Prostate gland (tissue), 2 donors: Measurements from ENCODE around the gene TREML1. TPM values are rescaled to one million over a fixed set of nuclear protein-coding genes. Genes with fewer than 3 reads are reported as not detected.

ENCODE experiments used
- DNase-seq: peaks from one replicate; pipeline ENCODE4 v3.0.0-alpha.2; 2019; ENCODE audit warnings: low spot score
- H3K27ac ChIP-seq, 2 donors: fragments of 200-600 bp; sonication (generic); 2 replicates each; pipeline ENCODE4 v1.5.1; 2017 to 2019
- H3K27me3 ChIP-seq: fragments of 200-600 bp; sonication (generic); replicated peaks from 2 replicates; pipeline ENCODE4 v1.5.1; 2019; ENCODE audit not compliant: insufficient read depth
- H3K36me3 ChIP-seq, 2 donors: fragments of 200-600 bp; sonication (generic); 1 replicate in 1 of 2; 2 replicates in 1 of 2; pipeline versions ENCODE4 v1.5.1 to v1.8.1; 2017 to 2019
- H3K4me1 ChIP-seq: fragments of 200-600 bp; sonication (generic); replicated peaks from 2 replicates; pipeline ENCODE4 v1.5.1; 2019
- H3K4me3 ChIP-seq, 2 donors: fragments of 200-600 bp; sonication (generic); 2 replicates each; pipeline ENCODE4 v1.5.1; 2017 to 2019
- H3K9me3 ChIP-seq: fragments of 200-600 bp; sonication (generic); 2 replicates; pipeline ENCODE4 v1.5.1; 2017
- CTCF ChIP-seq, 4 experiments: fragments of 200-600 bp in 2 of 4; fragments of 450-650 bp in 2 of 4; sonication (generic) in 2 of 4; IDR thresholded peaks; 1 replicate in 3 of 4; 2 replicates in 1 of 4; pipeline ENCODE4 v1.5.1; 2016 to 2019; ENCODE audit warnings: antibody characterized with exemption in 4 of 4, mild to moderate bottlenecking in 2 of 4, moderate library complexity in 2 of 4
- POLR2A ChIP-seq: fragments of 450-650 bp; IDR thresholded peaks from one replicate; pipeline ENCODE4 v1.6.1; 2016; ENCODE audit warnings: antibody characterized with exemption, mild to moderate bottlenecking
- POLR2AphosphoS5 ChIP-seq: sonication (generic); formaldehyde crosslinking; IDR thresholded peaks from one replicate; pipeline ENCODE4 v1.6.1; 2017; ENCODE audit warnings: antibody characterized with exemption
- WGBS: methylation state at CpG from one replicate; pipeline ENCODE4 v1.1.5; 2018; 5-methylcytosine and 5-hydroxymethylcytosine counted together
- intact Hi-C: fragments of 100-400 bp; cut with DNase I; formaldehyde crosslinking; loops from one replicate; pipeline ENCODE4 v1.14.2; 2022
- total RNA-seq, 2 donors: library from RNA; depleted of rRNA; stranded (reverse); fragments of >200 nt; gene quantifications; one replicate each; pipeline ENCODE4 v1.1.0, GENCODE V29; 2016

TREML1 gene
- total RNA-seq, 2 donors from 2014 or later = not detected

- no peak overlapping the region for H3K27ac ChIP-seq
- DNase-seq = no peak
- H3K4me3 ChIP-seq = no peak overlapping the region
- no peaks in the 10 kb centered on the region for H3K27me3 ChIP-seq
- H3K36me3 ChIP-seq = no peaks in the 10 kb centered on the region
- no peaks in the 10 kb centered on the region for H3K4me1 ChIP-seq
- WGBS = 88% methylated on average over 1 of the region's 1 CpG
- intact Hi-C loops = no loop called here
- H3K9me3 ChIP-seq = no peaks in the 10 kb centered on the region
- TF ChIP-seq POLR2AphosphoS5 (no peak), CTCF (IDR thresholded peaks at IDR 0.05) (no peak), POLR2A (no peak)
These were observed 45.6 kb upstream of the TREML1 start for GRCh38 chr6:41199552-41200246.

- intact Hi-C loops = no loop called here
These were observed 43.1 kb upstream of the TREML1 start for GRCh38 chr6:41197234-41197633.

GRCh38 chr6:41194386-41194785, 40.2 kb upstream of the TREML1 start:
- intact Hi-C loops = no loop called here
- no peak for DNase-seq

More at GRCh38 chr6:41197234-41197633, 43.1 kb upstream of the TREML1 start:
- Histone ChIP-seq H3K27me3 (no peaks in the 10 kb centered on the region), H3K9me3 (no peaks in the 10 kb centered on the region), H3K4me1 (no peaks in the 10 kb centered on the region), H3K27ac (no peak overlapping the region), H3K36me3 (no peaks in the 10 kb centered on the region), H3K4me3 (no peak overlapping the region)
- 100% methylated on average over 3 of the region's 3 CpGs for WGBS
- no peak for DNase-seq
- TF ChIP-seq POLR2A (no peak), POLR2AphosphoS5 (no peak), CTCF (IDR thresholded peaks at IDR 0.05) (no peak)

GRCh38 chr6:41193884-41194283, 39.7 kb upstream of the TREML1 start:
- WGBS = 54% methylated on average over 5 of the region's 5 CpGs
- intact Hi-C loops = no loop called here

More at GRCh38 chr6:41194386-41194785, 40.2 kb upstream of the TREML1 start:
- Histone ChIP-seq H3K36me3 (no peaks in the 10 kb centered on the region), H3K4me3 (no peak overlapping the region), H3K27ac (no peak overlapping the region), H3K4me1 (no peaks in the 10 kb centered on the region), H3K9me3 (no peaks in the 10 kb centered on the region), H3K27me3 (no peaks in the 10 kb centered on the region)
- TF ChIP-seq POLR2A (no peak), POLR2AphosphoS5 (no peak), CTCF (IDR thresholded peaks at IDR 0.05) (no peak)
- WGBS = 97% methylated on average over 3 of the region's 3 CpGs

More at GRCh38 chr6:41193884-41194283, 39.7 kb upstream of the TREML1 start:
- Histone ChIP-seq H3K27me3 (no peaks in the 10 kb centered on the region), H3K27ac (no peak overlapping the region), H3K36me3 (no peaks in the 10 kb centered on the region), H3K4me3 (no peak overlapping the region), H3K9me3 (no peaks in the 10 kb centered on the region), H3K4me1 (no peaks in the 10 kb centered on the region)
- no peak for DNase-seq
- no peak for TF ChIP-seq CTCF (IDR thresholded peaks at IDR 0.05)
- TF ChIP-seq POLR2A = no peak
- TF ChIP-seq POLR2AphosphoS5 = no peak
